ENCODE data around the gene TENM3.

TENM3 gene

GRCh38 chr4:182320580-182320979 is 77.4 kb downstream of the TENM3 start:
- TF ChIP-seq CTCF (IDR thresholded peaks at IDR 0.05; ENCODE audit: low read length): no peak
- no peak for TF ChIP-seq EZH2phosphoT487 (IDR thresholded peaks at IDR 0.05; ENCODE audit: low read length)
- TF ChIP-seq EZH2 (optimal IDR thresholded peaks at IDR 0.05; ENCODE audit: low read depth, low read length): no peak

GRCh38 chr4:182324282-182324681 is 81.1 kb downstream of the TENM3 start:
- Histone ChIP-seq H3K4me1 (ENCODE audit: low read length) (no peaks in the 10 kb centered on the region), H3K9ac (ENCODE audit: low read length) (no peak overlapping the region), H3F3A (ENCODE audit: insufficient read depth, low read length) (no peaks in the 10 kb centered on the region), H3K79me2 (ENCODE audit: low read length) (no peaks in the 10 kb centered on the region), H3K27ac (ENCODE audit: low read length) (no peak overlapping the region), H3K36me3 (replicated peaks; ENCODE audit: insufficient read depth, low read length) (no peaks in the 10 kb centered on the region), H3K9me2 (replicated peaks; ENCODE audit: insufficient read depth, low read length) (no peaks in the 10 kb centered on the region), H3K27me3 (replicated peaks; ENCODE audit: insufficient read depth, low read length) (no peaks in the 10 kb centered on the region), H2AFZ (ENCODE audit: low read length) (no peak overlapping the region), H4K20me1 (ENCODE audit: insufficient read depth, low read length) (no peaks in the 10 kb centered on the region), H3K4me2 (ENCODE audit: low read depth, low read length) (no peak overlapping the region), H3K9me3 (replicated peaks; ENCODE audit: insufficient read depth, low read length) (no peaks in the 10 kb centered on the region), H3K4me3 (ENCODE audit: low read length) (no peak overlapping the region)
- TF ChIP-seq EZH2phosphoT487 (IDR thresholded peaks at IDR 0.05; ENCODE audit: low read length) (no peak), EZH2 (optimal IDR thresholded peaks at IDR 0.05; ENCODE audit: low read depth, low read length) (no peak), CTCF (IDR thresholded peaks at IDR 0.05; ENCODE audit: low read length) (no peak)
- no peak for DNase-seq

More at GRCh38 chr4:182320580-182320979, 77.4 kb downstream of the TENM3 start:
- Histone ChIP-seq H3K27ac (ENCODE audit: low read length) (no peak overlapping the region), H3K36me3 (replicated peaks; ENCODE audit: insufficient read depth, low read length) (no peaks in the 10 kb centered on the region), H3K4me2 (ENCODE audit: low read depth, low read length) (no peak overlapping the region), H3K4me3 (ENCODE audit: low read length) (no peak overlapping the region), H3K79me2 (ENCODE audit: low read length) (no peaks in the 10 kb centered on the region), H2AFZ (ENCODE audit: low read length) (no peak overlapping the region), H3K9me3 (replicated peaks; ENCODE audit: insufficient read depth, low read length) (no peaks in the 10 kb centered on the region), H4K20me1 (ENCODE audit: insufficient read depth, low read length) (no peaks in the 10 kb centered on the region), H3F3A (ENCODE audit: insufficient read depth, low read length) (no peaks in the 10 kb centered on the region), H3K27me3 (replicated peaks; ENCODE audit: insufficient read depth, low read length) (no peaks in the 10 kb centered on the region), H3K9ac (ENCODE audit: low read length) (no peak overlapping the region), H3K9me2 (replicated peaks; ENCODE audit: insufficient read depth, low read length) (no peaks in the 10 kb centered on the region), H3K4me1 (ENCODE audit: low read length) (no peaks in the 10 kb centered on the region)
- DNase-seq: no peak

- H3K9me3 ChIP-seq (replicated peaks; ENCODE audit: insufficient read depth, low read length): no peaks in the 10 kb centered on the region
- no peak overlapping the region for H3K4me2 ChIP-seq (ENCODE audit: low read depth, low read length)
- no peak overlapping the region for H3K27ac ChIP-seq (ENCODE audit: low read length)
- no peaks in the 10 kb centered on the region for H3K36me3 ChIP-seq (replicated peaks; ENCODE audit: insufficient read depth, low read length)
- H3K9ac ChIP-seq (ENCODE audit: low read length): no peak overlapping the region
- H3F3A ChIP-seq (ENCODE audit: insufficient read depth, low read length): no peaks in the 10 kb centered on the region
- H2AFZ ChIP-seq (ENCODE audit: low read length): no peak overlapping the region
- H3K4me3 ChIP-seq (ENCODE audit: low read length): no peak overlapping the region
- no peaks in the 10 kb centered on the region for H4K20me1 ChIP-seq (ENCODE audit: insufficient read depth, low read length)
- no peaks in the 10 kb centered on the region for H3K4me1 ChIP-seq (ENCODE audit: low read length)
- H3K79me2 ChIP-seq (ENCODE audit: low read length): no peaks in the 10 kb centered on the region
- H3K9me2 ChIP-seq (replicated peaks; ENCODE audit: insufficient read depth, low read length): no peaks in the 10 kb centered on the region
- no peaks in the 10 kb centered on the region for H3K27me3 ChIP-seq (replicated peaks; ENCODE audit: insufficient read depth, low read length)
- no peak for DNase-seq
- TF ChIP-seq EZH2phosphoT487 (IDR thresholded peaks at IDR 0.05; ENCODE audit: low read length): no peak
Observed at GRCh38 chr4:182325397-182325796, 82.2 kb downstream of the TENM3 start.

- no peak overlapping the region for H2AFZ ChIP-seq (ENCODE audit: low read length)
- DNase-seq: no peak
- no peaks in the 10 kb centered on the region for H3K4me1 ChIP-seq (ENCODE audit: low read length)
- no peaks in the 10 kb centered on the region for H3F3A ChIP-seq (ENCODE audit: insufficient read depth, low read length)
- H3K27ac ChIP-seq (ENCODE audit: low read length): no peak overlapping the region
- no peak overlapping the region for H3K4me3 ChIP-seq (ENCODE audit: low read length)
- no peaks in the 10 kb centered on the region for H4K20me1 ChIP-seq (ENCODE audit: insufficient read depth, low read length)
- no peak overlapping the region for H3K9ac ChIP-seq (ENCODE audit: low read length)
- no peaks in the 10 kb centered on the region for H3K9me3 ChIP-seq (replicated peaks; ENCODE audit: insufficient read depth, low read length)
- H3K4me2 ChIP-seq (ENCODE audit: low read depth, low read length): no peak overlapping the region
- H3K79me2 ChIP-seq (ENCODE audit: low read length): no peaks in the 10 kb centered on the region
- H3K36me3 ChIP-seq (replicated peaks; ENCODE audit: insufficient read depth, low read length): no peaks in the 10 kb centered on the region
- no peaks in the 10 kb centered on the region for H3K9me2 ChIP-seq (replicated peaks; ENCODE audit: insufficient read depth, low read length)
- no peak for TF ChIP-seq EZH2phosphoT487 (IDR thresholded peaks at IDR 0.05; ENCODE audit: low read length)
- TF ChIP-seq CTCF (IDR thresholded peaks at IDR 0.05; ENCODE audit: low read length): no peak
- TF ChIP-seq EZH2 (optimal IDR thresholded peaks at IDR 0.05; ENCODE audit: low read depth, low read length): no peak
- H3K27me3 ChIP-seq (replicated peaks; ENCODE audit: insufficient read depth, low read length): no peaks in the 10 kb centered on the region
Observed at GRCh38 chr4:182325848-182326255, 82.7 kb downstream of the TENM3 start.

All from MM.1S (cell line).